Ascending aorta (tissue), 2 donors: ENCODE data around the gene KCNG2. TPM values are rescaled to one million over a fixed set of nuclear protein-coding genes. Genes with fewer than 3 reads are reported as not detected.

Experiments
- DNase-seq, 2 donors: peaks; one replicate each; pipeline ENCODE4 v3.0.0-alpha.2; 2019; ENCODE audit warnings: low spot score in 2 of 2
- H3K27ac ChIP-seq, 2 donors: fragments of 200-600 bp; sonication (generic); one replicate each; pipeline ENCODE4 v1.5.1; 2016 to 2017; ENCODE audit warnings: mild to moderate bottlenecking in 1 of 2
- H3K27me3 ChIP-seq: fragments of 200-600 bp; sonication (generic); one replicate; pipeline ENCODE4 v1.5.1; 2017
- H3K36me3 ChIP-seq, 2 donors: fragments of 200-600 bp; sonication (generic); one replicate each; pipeline ENCODE4 v1.5.1; 2016
- H3K4me1 ChIP-seq, 2 donors: fragments of 200-600 bp; sonication (generic); one replicate each; pipeline ENCODE4 v1.5.1; 2016 to 2017; ENCODE audit warnings: mild to moderate bottlenecking in 1 of 2
- H3K4me3 ChIP-seq, 2 donors: fragments of 200-600 bp; sonication (generic); one replicate each; pipeline ENCODE4 v1.5.1; 2016 to 2017; ENCODE audit warnings: mild to moderate bottlenecking in 1 of 2
- H3K9me3 ChIP-seq, 2 donors: fragments of 200-600 bp; sonication (generic); one replicate each; pipeline ENCODE4 v1.5.1; 2016
- intact Hi-C: fragments of 100-400 bp; cut with DNase I; formaldehyde crosslinking; loops from one replicate; pipeline ENCODE4 v1.15.1; 2023
- total RNA-seq: library from RNA; depleted of rRNA; stranded (reverse); fragments of >200 nt; gene quantifications from one replicate; pipeline ENCODE4 v1.1.0, GENCODE V29; 2016
- TF ChIP-seq, protein P1 (sequence below), 3 experiments: fragments of 200-600 bp in 2 of 3; fragments of 450-650 bp in 1 of 3; sonication (generic) in 2 of 3; IDR thresholded peaks; one replicate each; pipeline ENCODE4 v1.5.1; 2016 to 2019; ENCODE audit warnings: antibody characterized with exemption in 3 of 3, mild to moderate bottlenecking in 1 of 3, moderate library complexity in 1 of 3

KCNG2 gene
- total RNA-seq, 1 donor from 2014 or later, result not detected

DNA sequence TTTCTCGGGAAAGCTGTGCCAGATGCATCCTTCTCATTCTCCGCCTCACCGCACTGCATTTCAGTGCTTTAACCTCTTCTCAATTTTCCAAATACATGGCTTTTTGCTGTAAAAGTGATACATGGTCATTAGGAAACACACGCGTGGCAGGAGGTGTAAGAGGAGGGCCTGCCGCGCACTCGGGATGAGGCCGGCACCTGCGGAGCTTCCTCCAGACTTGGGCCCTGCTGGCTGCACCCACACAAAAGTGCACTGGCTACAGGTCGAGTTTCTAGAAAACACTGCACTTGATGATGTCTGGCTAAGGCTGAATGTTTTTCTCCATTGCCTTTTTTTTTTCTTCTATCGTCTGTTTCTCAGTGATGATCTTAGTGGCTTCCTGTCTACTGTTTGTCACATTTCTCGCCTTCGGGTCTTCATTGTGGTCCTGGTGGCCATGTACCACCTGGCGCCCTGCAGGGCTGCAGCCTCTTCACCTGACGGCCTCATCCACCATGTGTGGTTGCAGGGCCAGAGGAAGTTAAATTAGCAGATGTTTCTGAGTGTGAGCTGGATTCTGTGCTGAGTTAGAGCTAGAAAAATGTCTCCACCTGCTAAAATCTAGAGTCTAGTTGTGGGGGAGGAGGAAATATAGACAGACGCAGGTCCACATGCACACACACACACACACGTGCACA, 7.6 kb downstream of the KCNG2 start:
- Histone ChIP-seq H3K4me1 (no peaks in the 10 kb centered on the region), H3K27me3 (no peaks in the 10 kb centered on the region), H3K27ac (no peak overlapping the region), H3K36me3 (no peaks in the 10 kb centered on the region), H3K9me3 (no peaks in the 10 kb centered on the region), H3K4me3 (no peak overlapping the region)
- TF ChIP-seq, protein P1, sequence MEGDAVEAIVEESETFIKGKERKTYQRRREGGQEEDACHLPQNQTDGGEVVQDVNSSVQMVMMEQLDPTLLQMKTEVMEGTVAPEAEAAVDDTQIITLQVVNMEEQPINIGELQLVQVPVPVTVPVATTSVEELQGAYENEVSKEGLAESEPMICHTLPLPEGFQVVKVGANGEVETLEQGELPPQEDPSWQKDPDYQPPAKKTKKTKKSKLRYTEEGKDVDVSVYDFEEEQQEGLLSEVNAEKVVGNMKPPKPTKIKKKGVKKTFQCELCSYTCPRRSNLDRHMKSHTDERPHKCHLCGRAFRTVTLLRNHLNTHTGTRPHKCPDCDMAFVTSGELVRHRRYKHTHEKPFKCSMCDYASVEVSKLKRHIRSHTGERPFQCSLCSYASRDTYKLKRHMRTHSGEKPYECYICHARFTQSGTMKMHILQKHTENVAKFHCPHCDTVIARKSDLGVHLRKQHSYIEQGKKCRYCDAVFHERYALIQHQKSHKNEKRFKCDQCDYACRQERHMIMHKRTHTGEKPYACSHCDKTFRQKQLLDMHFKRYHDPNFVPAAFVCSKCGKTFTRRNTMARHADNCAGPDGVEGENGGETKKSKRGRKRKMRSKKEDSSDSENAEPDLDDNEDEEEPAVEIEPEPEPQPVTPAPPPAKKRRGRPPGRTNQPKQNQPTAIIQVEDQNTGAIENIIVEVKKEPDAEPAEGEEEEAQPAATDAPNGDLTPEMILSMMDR (IDR thresholded peaks at IDR 0.05), result no peak
- no peak for DNase-seq
- intact Hi-C loops, result no loop called here

DNA sequence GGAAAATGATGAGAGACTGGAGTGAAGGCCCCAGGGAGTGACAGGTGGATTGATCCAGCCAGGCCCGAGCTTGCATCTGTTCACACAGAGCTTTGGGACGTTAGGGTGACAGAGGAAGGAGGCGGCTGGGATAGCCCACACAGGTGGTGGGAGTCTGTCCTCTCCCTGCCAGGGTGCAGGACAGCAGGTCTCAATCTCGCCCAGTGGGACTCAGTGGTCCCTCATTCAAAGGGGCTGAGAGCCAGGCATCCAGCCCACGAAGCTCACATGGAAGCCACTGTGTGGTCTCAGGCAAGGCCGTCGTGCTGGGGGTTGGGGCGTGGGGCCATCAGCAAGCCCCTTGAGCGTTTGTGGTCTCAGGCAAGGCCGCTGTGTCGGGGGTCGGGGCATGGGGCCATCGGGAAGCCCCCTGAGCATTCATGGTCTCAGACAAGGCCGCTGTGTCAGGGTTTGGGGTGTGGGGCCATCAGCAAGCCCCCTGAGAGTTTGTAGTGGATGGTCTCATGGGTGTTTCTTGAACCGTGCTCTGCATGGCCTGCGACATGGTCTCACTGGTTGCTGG, 8.3 kb downstream of the KCNG2 start:
- no peak overlapping the region for H3K27ac ChIP-seq
- TF ChIP-seq, protein P1 (IDR thresholded peaks at IDR 0.05), result no peak
- intact Hi-C loops, result no loop called here
- no peaks in the 10 kb centered on the region for H3K36me3 ChIP-seq
- no peaks in the 10 kb centered on the region for H3K4me1 ChIP-seq
- no peak for DNase-seq
- no peak overlapping the region for H3K4me3 ChIP-seq
- no peaks in the 10 kb centered on the region for H3K27me3 ChIP-seq
- no peaks in the 10 kb centered on the region for H3K9me3 ChIP-seq

DNA sequence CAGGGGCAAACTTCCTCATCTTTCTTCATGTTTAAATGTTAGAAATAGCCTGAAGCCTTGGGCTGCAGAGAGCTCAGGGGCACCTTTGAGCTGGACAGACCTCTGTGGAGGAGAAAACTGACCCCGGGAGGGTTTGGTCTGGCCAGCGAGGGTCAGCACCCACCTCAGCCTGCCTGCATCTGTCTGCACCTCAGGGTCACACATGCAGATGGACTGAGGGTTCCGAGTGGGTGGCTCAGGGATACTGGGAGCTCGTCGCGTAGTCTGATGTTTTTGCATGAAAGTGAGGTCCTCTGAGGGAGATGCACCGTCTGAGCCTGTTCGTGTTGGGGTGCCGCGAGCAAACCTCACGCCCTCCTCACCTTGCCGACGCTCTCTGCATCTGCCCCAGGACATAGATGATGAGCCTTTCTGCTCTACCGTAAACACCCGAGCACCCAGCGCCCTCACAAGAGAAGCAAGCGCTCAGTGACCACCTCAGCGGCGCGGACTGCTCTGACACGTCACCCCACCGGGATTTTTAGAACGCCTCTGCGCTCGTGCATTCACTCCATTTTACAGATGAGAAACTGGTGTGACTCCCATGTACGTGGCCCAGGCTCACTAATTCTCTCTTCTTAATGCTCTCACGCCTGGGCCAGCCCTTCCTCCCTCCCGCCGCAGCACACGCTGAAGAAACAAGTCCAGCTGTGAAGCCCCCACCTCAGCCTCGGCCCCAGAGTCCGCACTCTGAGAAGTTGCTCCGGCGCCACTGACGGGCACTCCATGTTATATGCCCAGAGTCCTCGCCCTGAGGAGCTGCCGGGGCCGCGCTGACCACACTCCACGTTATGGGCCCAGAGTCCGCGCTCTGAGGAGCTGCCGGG, 9.5 kb downstream of the KCNG2 start:
- H3K27me3 ChIP-seq, result no peaks in the 10 kb centered on the region
- H3K9me3 ChIP-seq, result no peaks in the 10 kb centered on the region
- DNase-seq, result no peak
- H3K4me3 ChIP-seq, result no peak overlapping the region
- intact Hi-C loops, result no loop called here
- H3K4me1 ChIP-seq, result no peaks in the 10 kb centered on the region
- no peaks in the 10 kb centered on the region for H3K36me3 ChIP-seq
- TF ChIP-seq, protein P1 (IDR thresholded peaks at IDR 0.05), result no peak
- no peak overlapping the region for H3K27ac ChIP-seq

DNA sequence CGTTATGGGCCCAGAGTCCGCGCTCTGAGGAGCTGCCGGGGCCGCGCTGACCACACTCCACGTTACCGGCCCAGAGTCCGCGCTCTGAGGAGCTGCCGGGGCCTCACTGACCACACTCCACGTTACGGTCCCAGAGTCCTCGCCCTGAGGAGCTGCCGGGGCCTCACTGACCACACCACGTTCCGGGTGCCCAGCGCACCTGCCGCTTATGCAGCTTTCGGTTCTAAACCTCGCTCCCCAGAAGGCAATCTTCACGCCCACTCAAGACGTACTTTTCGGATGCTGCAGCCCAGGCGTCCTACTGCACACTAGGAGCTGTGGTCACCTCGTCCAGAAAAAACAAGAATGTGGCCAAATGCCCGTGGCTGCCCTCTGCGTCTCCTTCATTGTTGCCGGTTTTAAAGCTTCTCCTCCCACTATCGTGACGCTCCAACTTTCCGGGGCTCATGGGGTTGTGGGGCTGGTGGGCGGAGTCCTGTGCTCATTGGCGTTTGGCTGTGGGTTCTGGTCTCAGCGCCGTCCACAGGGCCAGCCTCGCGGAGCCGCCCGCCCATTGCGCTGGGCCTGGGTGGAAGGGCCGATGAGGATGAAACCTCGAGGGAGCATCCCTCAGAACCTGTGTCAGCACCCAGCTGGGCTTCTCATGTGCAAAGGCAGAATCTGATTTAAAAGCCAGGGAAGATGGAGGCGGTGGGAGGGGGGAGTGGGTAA, 11.9 kb downstream of the KCNG2 start:
- Histone ChIP-seq H3K36me3 (no peaks in the 10 kb centered on the region), H3K4me1 (no peaks in the 10 kb centered on the region), H3K27ac (no peak overlapping the region), H3K27me3 (no peaks in the 10 kb centered on the region), H3K9me3 (no peaks in the 10 kb centered on the region), H3K4me3 (no peak overlapping the region)
- DNase-seq, result no peak
- intact Hi-C loops, result no loop called here
- TF ChIP-seq, protein P1 (IDR thresholded peaks at IDR 0.05), result no peak

DNA sequence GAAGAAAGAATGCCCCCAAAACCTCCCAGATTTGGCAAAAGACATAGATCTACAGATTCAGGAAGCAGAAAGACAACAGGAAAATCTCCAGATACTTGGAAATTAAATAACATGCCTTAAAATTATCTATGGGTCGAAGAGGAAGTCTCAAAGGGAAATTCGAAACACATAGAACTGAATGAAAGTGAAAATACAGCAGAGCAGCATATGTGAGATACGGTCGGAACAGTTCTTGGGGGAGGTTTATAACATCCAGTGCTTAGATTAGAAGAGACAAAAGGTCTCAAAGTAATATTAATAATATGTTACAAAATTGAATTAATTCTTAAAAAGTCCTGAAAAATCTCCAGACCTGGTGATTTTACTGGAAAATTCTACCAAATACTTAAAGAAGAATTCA, 14.3 kb downstream of the KCNG2 start:
- TF ChIP-seq, protein P1 (IDR thresholded peaks at IDR 0.05), result no peak
- Histone ChIP-seq H3K9me3 (no peaks in the 10 kb centered on the region), H3K36me3 (no peaks in the 10 kb centered on the region), H3K27ac (no peak overlapping the region), H3K4me3 (no peak overlapping the region), H3K4me1 (no peaks in the 10 kb centered on the region), H3K27me3 (no peaks in the 10 kb centered on the region)
- intact Hi-C loops, result no loop called here
- DNase-seq, result no peak
